OCI-LY3 (cell line): ENCODE measurements around the gene SLC12A4.

Experiments
- H2AFZ ChIP-seq: fragments of 200-600, 300-600 bp; shearing (Covaris generic); 2 replicates; pipeline ENCODE4 v1.6.0; 2014; ENCODE audit warnings: antibody characterized with exemption, low read depth, low read length
- H3K27ac ChIP-seq: fragments of 200-600, 300-600 bp; sonication (generic); 2 replicates; pipeline ENCODE4 v1.5.1; 2014; ENCODE audit warnings: mild to moderate bottlenecking, low read length, moderate library complexity, mixed read lengths
- H3K27me3 ChIP-seq: fragments of 200-600, 300-600 bp; sonication (generic); 2 replicates; pipeline ENCODE4 v1.6.1; 2014; ENCODE audit warnings: low read depth, low read length, mixed read lengths
- H3K36me3 ChIP-seq: fragments of 200-600, 300-600 bp; sonication (generic); replicated peaks from 2 replicates; pipeline ENCODE3; 2014; ENCODE audit warnings: low read depth, low read length, mixed read lengths
- H3K4me1 ChIP-seq: fragments of 300-600, 200-600 bp; sonication (generic); 2 replicates; pipeline ENCODE4 v1.6.1; 2014; ENCODE audit warnings: low read length, mixed read lengths
- H3K4me2 ChIP-seq: fragments of 200-600, 300-600 bp; sonication (generic); 2 replicates; pipeline ENCODE4 v1.6.1; 2014; ENCODE audit warnings: low read length, mixed read lengths
- H3K4me3 ChIP-seq: fragments of 300-600, 200-600 bp; sonication (generic); 2 replicates; pipeline ENCODE4 v1.5.1; 2014; ENCODE audit warnings: antibody characterized with exemption, mild to moderate bottlenecking, low read length, moderate library complexity
- H3K79me2 ChIP-seq: fragments of 300-600, 200-600 bp; shearing (Covaris generic); 2 replicates; pipeline ENCODE4 v1.6.1; 2014; ENCODE audit warnings: mild to moderate bottlenecking, low read length, mixed read lengths
- H3K9ac ChIP-seq: fragments of 300-600, 200-600 bp; shearing (Covaris generic); 2 replicates; pipeline ENCODE4 v1.6.0; 2014; ENCODE audit warnings: mild to moderate bottlenecking, low read length, moderate library complexity
- H3K9me3 ChIP-seq: fragments of 200-600, 300-600 bp; shearing (Covaris generic); 2 replicates; pipeline ENCODE4 v1.6.1; 2014; ENCODE audit warnings: low read length, mixed read lengths; ENCODE audit not compliant: insufficient read depth
- H4K20me1 ChIP-seq: fragments of 200-600, 300-600 bp; sonication (generic); 2 replicates; pipeline ENCODE4 v1.6.1; 2016; ENCODE audit warnings: low read length, mixed read lengths; ENCODE audit not compliant: insufficient read depth
- CTCF ChIP-seq: fragments of 200-600, 300-600 bp; sonication (generic); IDR thresholded peaks from 2 replicates; pipeline ENCODE4 v1.5.1; 2014; ENCODE audit warnings: antibody characterized with exemption, low read length, low read depth
- EZH2phosphoT487 ChIP-seq: fragments of 200-600 bp; shearing (Covaris generic); IDR thresholded peaks from 2 replicates; pipeline ENCODE4 v1.6.1; 2018; ENCODE audit warnings: antibody characterized with exemption, mixed run types, low read depth

The SLC12A4 gene

GRCh38 chr16:67930678-67931211, 37.7 kb downstream of the SLC12A4 start:
- Histone ChIP-seq H3K27me3 (no peaks in the 10 kb centered on the region), H3K79me2 (peaks cover 14% of the 10 kb centered on the region), H3K4me3 (no peak overlapping the region), H3K4me2 (no peak overlapping the region), H3K9me3 (no peaks in the 10 kb centered on the region), H3K27ac (no peak overlapping the region), H2AFZ (no peak overlapping the region), H4K20me1 (peaks cover 17% of the 10 kb centered on the region), H3K36me3 (peaks cover 35% of the 10 kb centered on the region), H3K4me1 (peaks cover 27% of the 10 kb centered on the region), H3K9ac (no peak overlapping the region)
- TF ChIP-seq CTCF: no peak
- no peak for TF ChIP-seq EZH2phosphoT487

- Histone ChIP-seq H3K4me2 (no peak overlapping the region), H3K4me1 (peaks cover 24% of the 10 kb centered on the region), H3K4me3 (no peak overlapping the region), H3K9ac (no peak overlapping the region), H4K20me1 (peaks cover 15% of the 10 kb centered on the region), H3K27me3 (no peaks in the 10 kb centered on the region), H3K36me3 (peaks cover 32% of the 10 kb centered on the region), H3K9me3 (no peaks in the 10 kb centered on the region), H3K27ac (no peak overlapping the region), H2AFZ (no peak overlapping the region), H3K79me2 (peaks cover 9% of the 10 kb centered on the region)
- no peak for TF ChIP-seq CTCF
Measured at GRCh38 chr16:67930191-67930590, 38.2 kb downstream of the SLC12A4 start.

DNA sequence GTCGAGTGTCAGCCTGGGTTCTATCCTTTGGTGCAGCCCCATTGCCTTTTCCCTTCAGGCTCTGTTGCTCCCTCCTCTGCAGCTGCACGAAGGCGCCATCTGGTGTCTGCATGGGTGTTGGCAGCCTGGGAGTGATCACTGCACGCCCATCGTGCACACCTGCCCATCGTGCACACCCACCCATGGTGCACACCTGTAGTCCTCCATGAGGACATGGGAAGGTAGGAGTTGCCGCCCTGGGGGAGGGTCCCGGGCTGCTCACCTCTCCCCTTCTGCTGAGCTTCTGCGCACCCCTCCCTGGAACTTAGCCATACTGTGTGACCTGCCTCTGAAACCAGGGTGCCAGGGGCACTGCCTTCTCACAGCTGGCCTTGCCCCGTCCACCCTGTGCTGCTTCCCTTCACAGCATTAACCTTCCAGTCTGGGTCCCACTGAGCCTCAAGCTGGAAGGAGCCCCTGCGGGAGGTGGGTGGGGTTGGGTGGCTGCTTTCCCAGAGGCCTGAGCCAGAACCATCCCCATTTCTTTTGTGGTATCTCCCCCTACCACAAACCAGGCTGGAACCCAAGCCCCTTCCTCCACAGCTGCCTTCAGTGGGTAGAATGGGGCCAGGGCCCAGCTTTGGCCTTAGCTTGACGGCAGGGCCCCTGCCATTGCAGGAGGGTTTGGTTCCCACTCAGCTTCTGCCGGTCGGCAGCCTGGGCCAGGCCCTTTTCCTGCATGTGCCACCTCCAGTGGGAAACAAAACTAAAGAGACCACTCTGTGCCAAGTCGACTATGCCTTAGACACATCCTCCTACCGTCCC, 39.7 kb downstream of the SLC12A4 start:
- Histone ChIP-seq H3K27me3 (no peaks in the 10 kb centered on the region), H2AFZ (no peak overlapping the region), H3K9me3 (no peaks in the 10 kb centered on the region), H3K4me3 (no peak overlapping the region), H3K9ac (no peak overlapping the region), H3K79me2 (no peaks in the 10 kb centered on the region), H3K27ac (peak overlapping the region; percentile 11; the same call in 1 of the 2 replicates), H3K4me1 (peaks cover 19% of the 10 kb centered on the region), H4K20me1 (peaks cover 9% of the 10 kb centered on the region; the same call in 1 of the 2 replicates), H3K4me2 (peak overlapping the region; percentile 17), H3K36me3 (peaks cover 17% of the 10 kb centered on the region)
- TF ChIP-seq CTCF (peak; percentile 86), EZH2phosphoT487 (no peak)

GRCh38 chr16:67928147-67928546, 40.3 kb downstream of the SLC12A4 start:
- no peak overlapping the region for H2AFZ ChIP-seq
- no peak overlapping the region for H3K4me2 ChIP-seq
- peaks cover 14% of the 10 kb centered on the region for H3K36me3 ChIP-seq

More at GRCh38 chr16:67928147-67928546, 40.3 kb downstream of the SLC12A4 start:
- no peak for TF ChIP-seq EZH2phosphoT487
- TF ChIP-seq CTCF: no peak
- Histone ChIP-seq H4K20me1 (peaks cover 9% of the 10 kb centered on the region; the same call in 1 of the 2 replicates), H3K9ac (no peak overlapping the region), H3K79me2 (no peaks in the 10 kb centered on the region), H3K27ac (no peak overlapping the region), H3K4me1 (peaks cover 19% of the 10 kb centered on the region), H3K9me3 (no peaks in the 10 kb centered on the region), H3K27me3 (no peaks in the 10 kb centered on the region), H3K4me3 (no peak overlapping the region)
